Activated CD4-positive, alpha-beta memory T cell treated with anti-CD3 and anti-CD28 coated beads, Interleukin-2, amount 10 ng/mL, durations not matched to agents 7 days and 5 days (primary cell): ENCODE results near the gene HERPUD1. TPM values are rescaled to one million over a fixed set of nuclear protein-coding genes. Genes with fewer than 3 reads are reported as not detected.
A peak's percentile ranks its signal among the peaks of the same experiment; 100 is the strongest.
"Not testable (repeated sequence)": the region's sequence is repeated elsewhere in the genome, so short reads cannot be mapped to it uniquely, and the experiment has no call there.

Source experiments
- CTCF ChIA-PET: fragments of 350-600 bp; sonication (Branson Sonifier 250); formaldehyde crosslinking; loops from one replicate; lab custom pipeline; 2021; ENCODE audit warnings: antibody characterized with exemption, inconsistent platforms; lab: Charles Lee
- POLR2A ChIA-PET: fragments of 350-600 bp; sonication (Branson Sonifier 250); formaldehyde crosslinking; loops from one replicate; lab custom pipeline; 2021; ENCODE audit warnings: antibody characterized with exemption; lab: Charles Lee
- DNase-seq: peaks from one replicate; pipeline ENCODE4 v3.0.0-alpha.2; 2020
- H3K27ac Mint-ChIP-seq: one replicate; pipeline ENCODE4 v1.8.0; 2021; ENCODE audit warnings: mild to moderate bottlenecking, mixed read lengths
- H3K27me3 Mint-ChIP-seq: one replicate; pipeline ENCODE4 v1.8.0; 2021; ENCODE audit warnings: mixed read lengths
- H3K36me3 Mint-ChIP-seq: one replicate; pipeline ENCODE4 v1.8.0; 2021; ENCODE audit warnings: low read depth, mixed read lengths
- H3K4me1 Mint-ChIP-seq: one replicate; pipeline ENCODE4 v1.8.0; 2021; ENCODE audit warnings: mixed read lengths
- H3K4me3 Mint-ChIP-seq: one replicate; pipeline ENCODE4 v1.8.0; 2021; ENCODE audit warnings: mild to moderate bottlenecking, mixed read lengths
- H3K9me3 Mint-ChIP-seq: one replicate; pipeline ENCODE4 v1.8.0; 2021; ENCODE audit warnings: mixed read lengths
- total RNA-seq, 2 experiments: library from RNA; stranded (reverse); gene quantifications; one replicate each; pipeline ENCODE4 v1.2.3, GENCODE V29; 2021

The HERPUD1 gene
- total RNA-seq, 2 experiments from 2014 or later: 166 to 171 TPM

DNA sequence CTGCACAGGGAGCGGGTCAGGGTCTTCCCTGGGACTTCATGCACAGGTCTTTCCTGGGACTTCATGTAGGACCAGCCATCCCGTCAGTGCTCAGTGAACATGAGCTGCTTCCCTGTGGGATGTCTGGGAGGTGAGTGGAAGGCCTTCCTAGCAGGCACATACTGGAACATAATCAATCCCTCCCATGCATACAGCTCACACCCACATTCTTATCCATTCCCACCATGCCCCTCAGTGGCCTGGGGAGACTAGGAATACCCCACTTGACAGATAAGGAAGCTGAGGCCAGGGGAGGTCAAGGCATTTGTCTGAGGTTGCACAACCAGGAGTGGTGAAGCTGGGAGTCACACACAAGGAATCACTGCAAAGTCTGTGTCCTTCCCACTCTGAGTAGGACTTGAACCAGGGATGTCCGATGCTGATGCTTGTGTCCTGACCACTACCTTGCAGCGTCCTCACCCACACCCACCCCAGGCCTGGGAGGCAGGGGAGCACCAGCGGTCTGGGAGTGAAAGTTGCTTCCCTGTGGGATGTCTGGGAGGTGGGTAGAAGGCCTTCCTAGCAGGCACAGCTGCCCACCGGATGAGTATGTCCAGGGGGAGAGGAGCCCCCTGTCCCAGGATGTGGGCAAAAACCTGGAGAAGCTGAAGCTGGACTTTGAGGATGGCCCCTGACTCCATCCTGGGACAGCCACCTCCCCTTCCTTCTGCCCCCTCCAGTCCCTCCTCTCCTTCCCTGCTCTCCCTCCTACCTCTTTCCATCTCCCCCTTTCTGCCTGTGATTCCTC, 56.4 kb downstream of the HERPUD1 start:
- Mint-ChIP-seq H3K36me3 (peaks cover 83% of the 10 kb centered on the region), H3K27me3 (no peaks in the 10 kb centered on the region), H3K4me3 (peak overlapping the region; percentile 99), H3K4me1 (peaks cover 69% of the 10 kb centered on the region), H3K9me3 (no peaks in the 10 kb centered on the region), H3K27ac (peak overlapping the region; percentile 100)
- no peak for DNase-seq
- CTCF ChIA-PET: interaction anchor here (0.7 to 2.7 kb wide), 3 partner anchors 21 to 53 kb away, joined by 3 to 11 read pairs (median 6); no protein-coding TSS in a partner anchor
- POLR2A ChIA-PET: interaction anchor here (1.3 to 22.6 kb wide), 16 partner anchors 9 to 459 kb away, joined by 3 to 373 read pairs (median 6); partner anchors contain the start of genes CIAPIN1, COQ9 and HERPUD1

DNA sequence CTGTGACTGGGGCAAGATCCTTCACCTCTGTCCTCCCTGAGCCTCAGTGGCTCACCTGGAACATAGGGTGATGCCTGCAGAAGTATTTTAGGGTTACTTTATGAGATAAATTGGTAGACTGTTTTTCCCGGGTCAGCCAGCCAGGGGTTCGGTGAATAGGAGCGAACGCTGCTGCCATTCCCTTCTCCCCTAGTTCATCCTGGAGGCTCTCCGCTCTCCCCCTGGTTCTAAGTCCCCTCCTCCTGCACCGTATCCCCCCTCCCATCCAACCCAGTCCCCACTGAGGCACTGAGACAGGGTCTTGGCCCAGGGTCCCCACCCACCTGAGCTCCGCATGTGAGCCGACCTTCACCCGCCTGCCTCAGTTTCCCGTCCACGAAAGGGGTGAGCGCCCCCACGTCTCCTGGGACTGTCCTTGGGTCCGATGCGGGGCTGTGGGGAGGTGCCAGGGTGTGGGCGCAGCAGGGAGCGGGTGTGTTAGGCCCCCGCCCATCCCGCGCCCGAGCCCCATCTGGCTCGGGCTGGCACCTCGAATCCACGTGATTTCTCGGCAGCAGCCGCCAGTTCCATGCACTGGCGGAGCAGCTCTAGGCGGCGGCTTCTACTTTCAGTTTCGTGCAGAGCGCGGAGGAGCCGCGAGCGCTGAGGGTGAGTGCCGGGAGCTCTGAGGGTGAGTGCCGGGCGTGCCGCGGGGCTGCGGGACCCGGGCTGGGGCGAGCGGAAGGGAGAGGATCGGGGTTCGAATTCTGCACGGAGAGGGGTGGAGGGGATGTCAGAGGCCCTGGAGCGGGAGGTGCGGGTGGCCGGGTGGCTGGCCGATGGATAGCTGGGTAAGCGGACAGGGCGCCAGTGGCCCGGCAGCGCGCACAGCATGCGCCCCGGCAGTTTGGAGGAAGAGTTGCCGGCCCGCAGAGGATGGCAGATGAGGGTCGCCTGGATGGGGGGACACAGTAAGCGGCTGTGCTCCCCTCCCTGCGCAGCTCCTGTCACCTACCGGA, 57.3 kb downstream of the HERPUD1 start, which contains the start of gene NLRC5:
TSS of gene NLRC5 (plus strand) at position 610 of the 998 bp plus-strand sequence. CDS start 31,156 bp downstream, outside the sequence.
- H3K9me3 Mint-ChIP-seq: no peaks in the 10 kb centered on the region
- no peaks in the 10 kb centered on the region for H3K27me3 Mint-ChIP-seq
- peak; percentile 94 for DNase-seq

DNA sequence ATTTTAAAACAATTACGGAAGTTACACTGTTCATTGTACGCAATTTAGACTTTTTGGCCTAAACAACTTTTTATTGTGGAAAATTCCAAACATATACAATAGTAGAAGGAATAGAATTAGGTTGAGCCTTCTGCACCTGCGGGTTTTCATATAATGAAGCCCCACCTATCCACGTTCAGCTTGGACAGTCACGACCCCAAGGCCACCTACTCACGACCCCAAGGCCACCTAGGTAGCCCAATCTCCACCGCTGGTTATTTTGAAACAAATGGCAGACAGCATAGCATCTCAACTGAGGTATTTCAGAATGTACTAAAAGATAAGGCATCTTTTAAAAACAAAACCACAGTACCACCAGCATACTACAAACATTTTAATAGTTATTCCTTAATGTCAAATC, 58.0 kb downstream of the HERPUD1 start:
- no peaks in the 10 kb centered on the region for H3K27me3 Mint-ChIP-seq
- H3K36me3 Mint-ChIP-seq: peaks cover 85% of the 10 kb centered on the region
- CTCF ChIA-PET: interaction anchor here (0.6 to 2.7 kb wide), 7 partner anchors 8 to 52 kb away, joined by 3 to 11 read pairs (median 5); no protein-coding TSS in a partner anchor
- H3K27ac Mint-ChIP-seq: peak overlapping the region; percentile 100
- H3K4me1 Mint-ChIP-seq: peaks cover 71% of the 10 kb centered on the region
- H3K9me3 Mint-ChIP-seq: no peaks in the 10 kb centered on the region
- H3K4me3 Mint-ChIP-seq: peak overlapping the region; percentile 99
- no peak for DNase-seq
- POLR2A ChIA-PET: interaction anchor here (0.7 to 22.6 kb wide), 22 partner anchors 11 to 612 kb away, joined by 3 to 373 read pairs (median 6); partner anchors contain the start of genes CIAPIN1, COQ9, HERPUD1 and PSME3IP1

More for the DNA sequence above, 57.3 kb downstream of the HERPUD1 start, which contains the start of gene NLRC5:
- Mint-ChIP-seq H3K36me3 (peaks cover 88% of the 10 kb centered on the region), H3K4me3 (peak within 1 kb of the TSS; percentile 99), H3K27ac (peak within 1 kb of the TSS; percentile 100), H3K4me1 (peaks cover 71% of the 10 kb centered on the region)
- ChIA-PET POLR2A (interaction anchor here (0.7 to 22.6 kb wide), 26 partner anchors 10 to 613 kb away, joined by 3 to 373 read pairs (median 5); partner anchors contain the start of genes CIAPIN1, COQ9, HERPUD1 and PSME3IP1), CTCF (interaction anchor here (0.6 to 2.7 kb wide), 9 partner anchors 9 to 53 kb away, joined by 3 to 11 read pairs (median 3); no protein-coding TSS in a partner anchor)

DNA sequence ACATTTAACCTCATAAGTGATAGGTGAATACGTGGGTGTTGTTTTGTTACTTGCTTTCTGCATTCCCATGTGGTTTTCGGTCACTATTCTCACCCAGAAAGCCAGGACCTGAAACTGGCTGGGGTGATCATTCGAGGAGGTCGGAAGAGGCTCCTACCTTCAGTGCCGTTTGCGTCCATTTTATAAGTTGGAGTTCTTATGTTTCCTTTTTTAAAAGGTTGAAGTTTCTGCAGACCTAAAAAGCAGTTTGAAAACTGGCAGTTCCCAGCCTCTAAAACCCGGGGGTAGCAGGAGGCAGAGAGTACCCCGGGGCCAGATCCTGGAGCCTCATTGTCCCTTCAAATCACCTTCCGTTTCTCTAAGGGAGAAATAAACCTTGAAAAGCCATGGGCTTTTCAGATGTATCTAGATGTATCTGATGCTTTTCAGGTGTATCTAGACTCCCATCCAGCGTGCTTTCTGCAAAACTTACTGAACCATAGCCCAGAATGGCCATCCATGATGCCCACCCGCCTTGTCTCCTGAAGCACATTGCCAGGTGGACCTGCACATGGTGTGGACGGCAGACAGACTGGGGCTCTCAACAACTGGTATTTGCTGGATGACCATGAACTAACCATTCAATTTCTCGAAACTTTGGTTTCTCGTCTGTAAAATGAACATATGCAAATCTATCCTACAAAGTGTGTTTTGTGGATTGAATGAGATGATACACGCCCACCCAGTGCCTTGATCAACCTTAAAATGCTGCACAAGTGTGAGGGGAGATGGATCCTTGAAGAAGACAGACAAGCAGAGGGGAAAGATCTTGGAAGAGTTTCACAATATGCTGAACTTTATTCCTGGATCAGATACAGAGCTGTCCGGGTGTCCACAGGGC, 58.7 kb downstream of the HERPUD1 start:
- no peak for DNase-seq
- Mint-ChIP-seq H3K9me3 (no peaks in the 10 kb centered on the region), H3K27ac (peak overlapping the region; percentile 100), H3K4me3 (peak overlapping the region; percentile 99), H3K27me3 (no peaks in the 10 kb centered on the region), H3K4me1 (peaks cover 71% of the 10 kb centered on the region), H3K36me3 (peaks cover 80% of the 10 kb centered on the region)
- POLR2A ChIA-PET: interaction anchor here (0.8 to 22.6 kb wide), 9 partner anchors 16 to 611 kb away, joined by 3 to 373 read pairs (median 13); partner anchors contain the start of genes HERPUD1, PSME3IP1 and RSPRY1
- CTCF ChIA-PET: interaction anchor here (0.7 to 2.7 kb wide), 3 partner anchors 22 to 51 kb away, joined by 3 to 11 read pairs (median 3); no protein-coding TSS in a partner anchor

DNA sequence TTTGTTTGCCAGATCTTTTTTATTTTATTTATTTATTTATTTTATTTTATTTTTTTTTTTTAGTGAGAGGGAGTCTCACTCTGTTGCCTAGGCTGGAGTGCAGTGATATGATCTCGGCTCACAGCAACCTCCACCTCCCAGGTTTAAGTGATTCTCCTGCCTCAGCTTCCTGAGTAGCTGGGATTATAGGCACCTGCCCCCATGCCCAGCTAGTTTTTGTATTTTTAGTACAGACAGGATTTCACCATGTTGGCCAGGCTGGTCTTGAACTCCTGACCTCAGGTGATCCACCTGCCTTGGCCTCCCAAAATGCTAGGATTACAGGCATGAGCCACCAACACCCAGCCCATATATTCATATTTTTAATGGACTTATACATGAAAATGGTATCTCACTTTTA, 60.5 kb downstream of the HERPUD1 start:
- H3K9me3 Mint-ChIP-seq, H3K27ac Mint-ChIP-seq, H3K27me3 Mint-ChIP-seq, DNase-seq: not testable (repeated sequence)
- H3K4me3 Mint-ChIP-seq: peak overlapping the region; percentile 99
- POLR2A ChIA-PET: interaction anchor here (1.1 to 22.6 kb wide), 4 partner anchors 14 to 59 kb away, joined by 3 to 373 read pairs (median 4); no protein-coding TSS in a partner anchor
- peaks cover 70% of the 10 kb centered on the region for H3K4me1 Mint-ChIP-seq
- CTCF ChIA-PET: interaction anchor here (1.0 kb wide), 1 partner anchor 28 kb away, joined by 4 read pairs; no protein-coding TSS in a partner anchor
- H3K36me3 Mint-ChIP-seq: peaks cover 81% of the 10 kb centered on the region

DNA sequence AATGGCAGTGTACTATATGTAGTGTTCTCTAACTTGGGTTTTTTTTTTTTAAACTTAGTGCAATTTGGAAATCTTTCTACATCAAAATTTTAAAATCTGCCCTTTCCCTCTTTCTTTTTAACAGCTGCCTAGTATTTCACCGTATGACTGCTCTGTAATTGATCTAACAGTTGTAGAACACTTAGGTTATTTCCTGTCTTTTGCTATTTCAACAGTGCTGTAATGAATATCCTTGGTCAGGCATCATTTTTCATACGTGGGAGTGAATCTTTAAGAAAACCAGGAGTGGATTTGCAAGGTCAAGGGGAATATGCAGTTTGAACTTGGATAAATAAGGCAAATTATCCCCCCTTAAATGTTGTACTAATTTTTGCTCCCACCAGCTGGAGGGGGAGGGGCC, 61.3 kb downstream of the HERPUD1 start:
- peaks cover 78% of the 10 kb centered on the region for H3K36me3 Mint-ChIP-seq
- no peaks in the 10 kb centered on the region for H3K27me3 Mint-ChIP-seq
- ChIA-PET POLR2A (interaction anchor here (1.1 to 22.6 kb wide), 4 partner anchors 13 to 60 kb away, joined by 3 to 373 read pairs (median 4); no protein-coding TSS in a partner anchor), CTCF (interaction anchor here (1.3 kb wide), 1 partner anchor 39 kb away, joined by 4 read pairs; no protein-coding TSS in a partner anchor)
- DNase-seq: no peak
- H3K4me3 Mint-ChIP-seq: peak overlapping the region; percentile 40
- H3K9me3 Mint-ChIP-seq: no peaks in the 10 kb centered on the region
- H3K27ac Mint-ChIP-seq: peak overlapping the region; percentile 70
- peaks cover 70% of the 10 kb centered on the region for H3K4me1 Mint-ChIP-seq

DNA sequence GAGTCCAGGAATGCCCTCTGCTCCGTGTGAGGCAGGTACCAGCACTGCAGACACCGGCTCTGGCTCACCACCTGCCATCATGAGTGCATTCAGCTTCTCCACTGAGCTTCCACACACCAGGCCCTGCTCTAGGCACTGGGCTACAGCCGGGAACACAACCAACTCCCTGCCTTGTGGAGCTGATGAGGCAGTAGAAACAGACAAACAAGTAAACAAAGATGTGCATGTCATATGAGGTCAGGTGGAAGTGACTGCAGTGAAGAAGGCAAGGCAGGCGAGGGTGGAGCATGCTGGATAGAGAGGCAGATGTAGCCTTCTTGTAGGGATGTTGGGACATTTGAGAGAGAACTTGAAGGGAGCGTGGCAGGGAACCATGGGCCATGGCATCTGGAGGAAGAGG, 62.4 kb downstream of the HERPUD1 start:
- DNase-seq: no peak
- POLR2A ChIA-PET: interaction anchor here (2.1 to 22.6 kb wide), 3 partner anchors 12 to 44 kb away, joined by 4 to 373 read pairs (median 5); no protein-coding TSS in a partner anchor
- CTCF ChIA-PET: interaction anchor here (1.3 kb wide), 1 partner anchor 41 kb away, joined by 4 read pairs; no protein-coding TSS in a partner anchor
- H3K27ac Mint-ChIP-seq: peak overlapping the region; percentile 70
- H3K4me1 Mint-ChIP-seq: peaks cover 77% of the 10 kb centered on the region
- H3K27me3 Mint-ChIP-seq: no peaks in the 10 kb centered on the region
- H3K36me3 Mint-ChIP-seq: peaks cover 77% of the 10 kb centered on the region
- H3K9me3 Mint-ChIP-seq: no peaks in the 10 kb centered on the region
- H3K4me3 Mint-ChIP-seq: peak overlapping the region; percentile 55

Other genes with a start within 250 kb of the HERPUD1 start
- gene MT1X, start 249.7 kb upstream of the HERPUD1 start, total RNA-seq: 10 to 100 TPM; 28.4 to 33.1 TPM
- 10 to 100 TPM; 66.4 to 70.1 TPM for gene NUP93, start 202.0 kb upstream of the HERPUD1 start, total RNA-seq
- not detected for gene SLC12A3, start 66.9 kb upstream of the HERPUD1 start, total RNA-seq
- gene CETP, start 29.8 kb downstream of the HERPUD1 start, total RNA-seq: not detected
- gene NLRC5, start 57.4 kb downstream of the HERPUD1 start, total RNA-seq: 100 to 1,000 TPM; 259 to 263 TPM
- 1 to 10 TPM; 4.6 to 4.8 TPM for gene CPNE2, start 160.4 kb downstream of the HERPUD1 start, total RNA-seq